Transverse colon (tissue), 3 donors: ENCODE results near the gene PGLYRP2.

Experiments used
- CTCF ChIP-seq, 5 experiments: fragments of 200-600 bp in 3 of 5; fragments of 450-650 bp in 2 of 5; sonication (generic) in 3 of 5; IDR thresholded peaks; 1 replicate in 2 of 5; 2 replicates in 3 of 5; pipeline ENCODE4 v1.5.1; 2016 to 2017; ENCODE audit warnings: antibody characterized with exemption in 5 of 5, inconsistent platforms in 3 of 5, mild to moderate bottlenecking in 2 of 5, moderate library complexity in 1 of 5
- POLR2A ChIP-seq: fragments of 450-650 bp; IDR thresholded peaks from one replicate; pipeline ENCODE4 v1.6.1; 2016; ENCODE audit warnings: antibody characterized with exemption, mild to moderate bottlenecking, moderate library complexity

DNA sequence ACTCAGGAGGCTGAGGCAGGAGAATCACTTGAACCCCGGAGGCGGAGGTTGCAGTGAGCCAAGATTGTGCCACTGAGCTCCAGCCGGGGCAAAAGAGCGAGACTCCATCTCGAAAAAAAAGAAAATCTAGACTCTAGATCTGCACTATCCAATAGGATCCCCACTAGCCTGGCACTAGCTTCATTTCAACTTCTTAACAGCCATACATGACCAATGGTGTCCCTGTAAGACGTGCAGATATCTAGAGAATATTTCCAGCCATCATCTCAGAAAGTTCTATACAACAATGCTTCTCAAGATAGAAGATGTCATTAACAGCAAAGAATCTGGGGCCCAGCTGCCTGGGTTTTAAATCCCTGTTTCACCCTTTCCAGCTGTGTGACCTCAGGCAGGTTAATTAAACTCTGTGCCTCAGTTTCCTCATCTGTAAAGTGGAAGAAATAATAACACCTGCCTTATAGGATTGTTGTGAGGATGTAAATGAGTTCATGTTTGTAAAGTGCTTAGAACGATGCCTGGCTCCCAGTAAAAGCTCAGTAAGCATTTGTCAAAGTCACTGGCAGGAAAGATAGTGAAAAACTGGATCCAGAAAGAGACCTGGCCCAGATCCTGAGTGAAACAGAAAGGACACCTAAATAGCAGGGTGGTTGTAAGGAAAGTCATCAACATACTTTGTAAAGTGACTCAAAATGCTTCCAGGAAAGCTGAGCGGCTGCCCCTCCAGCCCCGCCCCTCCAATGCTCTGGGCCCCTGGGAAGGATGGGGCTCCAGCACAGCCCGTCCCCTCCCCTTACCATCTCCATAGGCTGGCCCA, 43.1 kb downstream of the PGLYRP2 start:
- TF ChIP-seq POLR2A = no peak
- TF ChIP-seq CTCF (IDR thresholded peaks at IDR 0.05) = no peak
